ENCODE data around the gene VDR.
"Not testable (repeated sequence)": the region's sequence is repeated elsewhere in the genome, so short reads cannot be mapped to it uniquely, and the experiment has no call there.

Gene VDR

DNA sequence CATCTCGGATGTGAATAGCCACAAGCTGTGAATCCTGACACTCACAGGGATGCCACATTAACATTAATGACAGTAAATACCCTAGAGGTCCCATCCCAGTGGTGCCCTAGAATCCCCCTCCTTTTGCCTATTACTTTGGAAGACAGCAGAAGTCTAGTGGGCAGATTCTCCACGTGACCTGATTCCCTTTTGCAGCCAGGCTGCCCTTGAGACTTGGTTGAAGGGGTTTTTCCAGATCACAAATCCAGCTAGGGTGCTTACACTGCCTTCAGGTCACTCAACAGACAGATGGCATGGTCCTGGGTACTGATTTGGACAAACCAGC is 93.8 kb downstream of the VDR start:
- no peak for FAIRE-seq

DNA sequence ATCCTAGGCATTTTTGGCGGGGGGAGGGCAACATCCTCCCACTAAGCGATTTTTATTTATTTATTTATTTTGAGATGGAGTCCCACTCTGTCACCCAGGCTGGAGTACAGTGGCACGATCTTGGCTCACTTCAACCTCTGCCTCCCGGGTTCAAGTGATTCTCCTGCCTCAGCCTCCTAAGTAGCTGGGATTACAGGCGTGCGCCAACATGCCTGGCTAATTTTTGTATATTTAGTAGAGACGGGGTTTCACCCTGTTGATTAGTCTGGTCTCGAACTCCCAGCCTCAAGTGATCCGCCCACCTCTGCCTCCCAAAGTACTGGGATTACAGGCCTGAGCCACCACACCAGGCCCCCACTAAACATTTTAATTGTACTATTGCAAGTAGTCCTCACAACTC is 95.3 kb downstream of the VDR start:
- not testable (repeated sequence) for FAIRE-seq

DNA sequence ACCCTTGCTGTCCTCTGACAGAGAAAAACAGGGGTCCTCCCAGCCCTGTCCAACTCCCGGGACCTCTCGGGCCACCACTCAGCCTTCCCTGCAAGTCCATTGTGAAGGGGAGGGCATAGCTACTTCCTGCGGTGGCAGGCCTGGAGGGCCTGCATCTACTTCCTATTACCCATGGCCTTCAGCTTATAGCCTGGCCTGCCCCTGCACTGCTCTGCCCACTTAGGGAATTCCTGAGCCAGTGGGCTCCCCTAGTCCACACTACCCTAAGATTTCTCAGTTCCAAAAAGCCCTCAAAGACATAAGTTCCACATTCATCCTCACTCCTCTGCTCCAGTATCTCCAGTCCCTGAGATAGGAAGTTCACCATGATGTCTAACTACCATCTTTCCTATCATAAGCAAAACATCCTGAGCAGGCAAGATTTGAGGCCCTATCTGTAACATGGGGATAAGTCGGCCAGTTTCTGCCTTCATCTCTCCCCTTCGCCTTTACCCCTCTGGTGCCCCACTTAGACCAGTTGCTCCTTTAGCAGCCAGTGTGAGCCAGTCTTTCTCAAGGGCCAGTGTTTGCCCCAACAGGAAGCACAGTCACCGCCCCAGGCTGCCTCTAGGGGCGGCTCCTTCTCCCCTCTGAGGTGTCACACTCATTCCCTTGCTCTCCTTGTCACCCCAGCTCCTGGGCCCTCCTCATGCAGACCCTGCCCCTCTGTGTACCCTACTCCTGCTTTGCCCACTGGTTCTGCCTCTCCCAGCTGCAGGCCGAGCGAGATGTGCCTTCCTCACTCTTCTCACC is 96.0 kb downstream of the VDR start:
- no peak for FAIRE-seq

DNA sequence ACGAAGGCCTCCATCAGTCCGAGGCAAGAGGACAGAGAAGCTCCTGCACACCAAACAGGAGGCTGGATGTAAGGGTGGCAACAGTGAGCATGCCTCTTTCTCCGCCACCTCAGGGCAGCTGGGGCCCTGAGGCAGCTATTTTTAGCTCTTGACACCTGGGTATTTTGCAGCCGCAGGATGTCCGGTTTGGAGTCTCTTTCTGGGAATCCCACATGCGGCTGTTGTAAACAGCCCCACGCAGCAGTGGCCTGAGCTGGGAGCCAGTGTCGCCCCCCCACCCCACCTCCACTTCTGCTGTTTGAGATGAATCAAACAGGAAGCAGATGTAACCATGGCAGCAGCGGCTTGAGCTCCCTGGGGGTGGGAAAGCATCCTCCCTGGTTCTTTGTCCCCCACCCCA is 96.7 kb downstream of the VDR start:
- no peak for FAIRE-seq

DNA sequence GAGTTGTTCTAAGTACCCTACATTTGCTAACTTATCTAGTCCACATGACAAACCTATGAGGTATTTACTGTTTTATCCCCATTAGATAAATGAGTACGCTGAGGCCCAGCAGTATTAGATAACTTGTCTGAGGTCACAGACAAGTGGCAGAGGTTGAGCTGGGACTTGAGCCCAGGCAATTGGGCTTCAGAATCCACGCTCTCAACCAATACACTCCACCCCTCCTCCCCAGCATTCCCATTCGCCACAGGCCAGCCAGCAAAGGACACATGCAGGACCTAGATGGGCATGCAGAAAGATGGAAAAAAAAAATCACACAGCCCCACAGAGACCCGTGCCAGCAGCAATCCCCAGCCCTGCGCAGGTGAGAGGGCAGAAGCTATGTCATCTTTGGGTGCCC is 97.5 kb downstream of the VDR start:
- FAIRE-seq, result no peak

DNA sequence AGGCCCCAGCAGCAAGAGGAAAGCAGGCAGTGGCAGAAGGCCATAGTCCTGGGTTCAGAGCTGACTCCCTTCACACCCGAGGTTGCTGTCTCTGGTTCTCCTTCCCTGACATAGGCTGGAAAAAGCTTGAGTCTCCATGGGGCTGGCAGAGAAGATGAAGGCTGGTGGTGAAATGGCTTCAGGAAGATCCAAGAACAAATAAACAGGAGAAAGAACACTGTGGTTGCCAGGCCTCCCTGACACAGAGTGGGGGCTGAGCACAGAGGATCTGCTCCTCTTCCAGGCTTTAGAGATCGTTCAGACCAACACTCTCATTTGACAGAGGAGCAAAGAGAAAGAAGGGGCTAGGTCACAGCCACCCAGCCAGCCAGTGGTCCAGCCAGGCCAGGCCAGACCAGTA is 99.4 kb downstream of the VDR start:
- FAIRE-seq, result no peak

DNA sequence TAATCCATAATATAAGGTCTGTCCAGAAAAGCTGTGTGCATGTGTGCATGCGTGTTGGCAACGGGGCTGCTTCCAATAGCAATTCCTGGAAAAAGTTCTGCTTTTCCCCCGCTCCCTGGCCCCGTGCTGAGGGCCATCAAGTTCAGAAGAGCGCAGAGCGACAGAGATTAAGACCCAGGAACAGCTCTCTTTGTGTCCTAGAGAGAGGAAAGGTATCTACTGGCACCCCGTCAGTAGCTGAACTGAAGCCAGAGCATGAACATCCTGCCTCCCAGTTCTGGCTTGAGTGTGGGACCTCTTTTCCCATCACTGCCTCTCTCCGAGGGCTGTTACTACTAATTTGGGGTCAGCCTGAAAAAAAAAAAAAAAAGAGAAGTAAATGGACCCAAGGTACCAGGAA is 100.6 kb downstream of the VDR start:
- FAIRE-seq, result no peak

DNA sequence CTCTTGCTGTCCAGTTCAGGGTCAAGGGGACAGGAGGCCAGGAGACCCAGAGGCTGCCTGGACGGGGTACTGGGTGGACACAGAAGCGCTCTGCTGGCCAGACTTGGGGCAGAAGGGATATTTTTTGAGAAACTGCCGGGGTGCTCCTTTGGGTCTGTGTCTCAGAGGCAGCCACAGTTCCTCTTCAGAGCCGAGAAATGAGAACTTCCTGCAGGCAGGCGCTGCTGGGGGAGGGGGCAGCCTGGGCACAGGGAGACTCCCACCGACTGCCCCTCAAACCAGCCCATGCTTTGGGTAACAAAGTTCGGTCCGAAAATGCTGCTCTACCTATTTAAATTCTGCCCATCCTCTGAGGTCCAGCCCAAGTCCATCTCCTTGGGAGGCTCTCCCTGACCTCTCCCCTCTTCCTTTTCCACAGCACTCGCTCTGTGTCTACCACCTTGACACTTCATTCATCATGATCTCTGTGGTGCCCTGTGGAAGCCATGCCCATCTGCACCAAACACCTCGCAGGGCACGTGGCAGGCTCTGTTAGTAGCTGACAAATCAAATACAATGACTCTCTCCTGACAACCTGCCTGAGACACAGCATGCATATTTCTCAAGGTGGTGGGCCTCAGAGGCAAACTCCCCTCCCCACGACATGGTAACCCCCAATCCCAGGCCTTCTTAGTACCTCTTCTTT is 101.5 kb downstream of the VDR start:
- FAIRE-seq, result no peak

DNA sequence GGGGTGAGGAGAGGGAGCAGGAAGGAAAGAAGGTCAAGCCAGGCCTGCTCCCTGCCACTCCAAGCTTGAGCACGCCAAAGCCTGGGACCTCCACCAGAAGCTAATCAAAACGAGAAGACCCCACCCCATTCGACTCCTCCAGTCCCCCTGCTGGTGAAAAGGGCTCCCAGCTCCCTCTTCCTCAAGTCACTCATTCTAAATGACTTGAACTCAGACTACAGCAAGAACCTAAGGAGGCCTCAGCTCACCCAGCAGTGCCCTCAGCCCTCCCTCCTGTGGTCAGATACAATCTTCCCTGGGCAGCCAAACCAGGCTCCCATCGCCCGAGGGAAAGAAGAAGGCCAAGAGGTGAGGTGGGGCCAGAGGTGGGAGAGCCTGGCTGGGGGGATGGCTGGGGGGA is 102.5 kb downstream of the VDR start:
- FAIRE-seq, result no peak

DNA sequence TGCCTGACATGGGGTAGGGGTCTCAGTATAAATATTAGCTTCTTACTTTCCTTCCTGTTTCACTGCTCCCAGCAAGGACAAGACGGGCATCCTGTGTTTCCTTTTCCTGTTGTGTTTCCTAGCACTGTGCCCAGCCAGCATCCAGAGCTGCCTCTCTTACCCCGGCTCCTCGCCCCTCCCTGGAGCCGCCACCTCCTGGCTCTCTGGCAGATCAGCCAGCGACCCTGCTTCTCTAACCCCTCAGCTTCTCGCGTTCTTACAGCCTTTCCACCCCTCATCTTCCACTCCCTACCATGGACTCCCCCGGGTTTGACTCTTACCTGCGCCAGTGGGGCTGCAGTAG is 102.9 kb downstream of the VDR start:
- FAIRE-seq, result no peak

DNA sequence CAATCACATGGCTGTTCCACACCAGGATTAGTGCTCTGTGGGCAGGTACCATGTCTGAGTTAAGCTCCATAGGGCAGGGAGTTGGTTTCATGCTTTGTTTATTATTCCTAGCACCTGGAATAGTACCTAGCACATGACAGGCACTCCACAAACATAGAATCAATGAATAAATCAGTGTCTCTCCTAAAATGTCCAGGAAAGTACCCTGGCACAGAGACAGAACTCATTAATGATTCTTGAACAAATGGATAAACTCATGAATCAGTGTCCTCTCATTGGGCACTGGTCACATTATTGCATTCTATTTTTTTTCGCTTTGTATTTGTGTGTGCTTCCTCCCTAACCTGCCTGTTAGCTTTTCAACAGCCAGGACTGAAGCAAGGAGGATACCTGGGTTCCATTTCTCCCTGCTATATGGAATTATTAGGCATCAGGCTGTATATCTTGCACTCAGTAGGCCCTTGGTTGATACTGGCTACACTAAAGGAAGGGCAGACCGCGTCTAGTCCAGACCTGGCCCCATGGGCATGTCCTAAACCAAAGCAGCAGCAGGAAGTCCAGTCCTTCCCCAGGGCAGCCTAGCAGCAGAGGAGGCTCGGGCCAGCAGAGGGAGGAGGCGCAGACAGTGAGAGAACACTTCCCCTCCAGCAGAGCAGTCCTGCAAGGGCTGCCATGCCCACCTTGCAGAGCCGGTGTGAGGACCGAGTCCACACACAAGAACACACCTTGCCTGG is 103.5 kb downstream of the VDR start:
- no peak for FAIRE-seq

DNA sequence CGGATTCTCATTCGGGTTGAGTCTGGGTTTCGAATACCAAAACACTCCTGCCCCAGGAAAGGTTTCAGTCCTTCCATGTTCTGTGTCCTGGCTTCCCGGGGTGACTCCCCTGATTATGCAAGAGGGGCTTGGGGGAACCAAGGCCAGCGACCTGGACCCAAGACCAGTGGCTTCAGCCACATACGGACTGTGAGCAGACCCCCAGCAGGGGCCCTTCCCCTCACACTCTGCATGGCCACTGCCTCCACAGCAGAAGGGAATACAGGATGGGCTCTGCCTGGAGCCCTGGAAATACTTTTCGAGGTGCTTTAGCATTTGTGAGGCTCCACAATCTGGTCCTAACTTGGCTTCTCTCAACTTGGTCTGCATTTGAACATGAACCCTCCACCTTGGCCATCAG is 104.2 kb downstream of the VDR start:
- no peak for FAIRE-seq

DNA sequence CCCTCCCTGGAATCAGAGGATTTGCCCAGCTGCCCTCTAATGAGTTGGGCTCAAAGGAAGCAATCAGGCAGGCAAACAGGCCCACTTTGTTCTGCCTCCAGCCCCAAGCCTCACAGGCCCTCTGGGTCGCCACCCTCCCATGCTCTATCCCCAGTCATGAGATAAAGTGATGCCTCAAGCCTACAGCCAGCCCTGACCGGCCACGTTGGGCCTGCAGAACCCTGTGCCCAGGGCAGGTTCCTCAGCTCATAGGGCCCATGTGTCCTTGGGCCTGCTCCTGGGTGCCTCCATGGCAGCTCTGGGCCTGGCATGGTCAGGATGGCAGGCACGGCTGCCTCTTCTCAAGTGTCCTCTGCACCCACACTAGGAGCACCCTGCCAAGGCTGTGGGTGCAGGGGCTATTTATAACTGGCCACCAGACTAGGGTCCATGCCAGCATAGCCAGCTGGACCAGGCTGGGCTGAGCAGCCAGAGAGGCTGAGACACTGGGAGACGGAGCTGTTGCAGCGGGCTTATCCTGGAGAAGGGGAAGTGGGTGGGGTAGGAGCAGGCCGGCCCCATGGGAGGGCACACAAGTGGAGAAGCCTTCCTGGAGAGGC is 105.3 kb downstream of the VDR start:
- FAIRE-seq, result no peak

DNA sequence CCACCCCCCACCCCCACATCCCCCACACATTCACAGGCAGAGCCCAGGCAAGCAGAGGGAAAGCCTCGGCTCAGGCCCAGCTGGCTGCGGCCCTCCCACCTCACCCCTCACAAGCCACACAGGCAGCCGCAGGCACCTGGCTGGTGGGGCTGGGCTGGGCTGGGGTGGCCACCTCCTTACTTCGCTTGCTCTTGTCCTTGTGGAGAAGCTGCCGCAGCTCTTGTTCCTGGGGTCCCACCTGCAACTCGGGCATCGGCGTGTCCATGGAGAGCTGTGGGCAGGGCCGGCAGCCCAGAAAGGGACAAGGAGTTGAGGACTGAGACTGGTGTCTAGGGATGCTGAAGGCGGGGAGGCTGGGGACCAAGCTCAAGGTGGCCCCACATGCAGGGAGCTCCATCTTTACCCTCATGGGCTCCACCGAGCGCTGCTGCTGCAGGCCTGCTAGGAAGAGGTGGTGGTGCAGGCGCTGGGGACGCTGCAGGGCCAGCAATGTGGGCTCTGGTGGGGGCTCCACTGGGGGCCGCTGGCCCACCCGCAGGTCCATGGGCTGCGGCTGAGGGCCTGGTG is 106.3 kb downstream of the VDR start:
- no peak for FAIRE-seq

DNA sequence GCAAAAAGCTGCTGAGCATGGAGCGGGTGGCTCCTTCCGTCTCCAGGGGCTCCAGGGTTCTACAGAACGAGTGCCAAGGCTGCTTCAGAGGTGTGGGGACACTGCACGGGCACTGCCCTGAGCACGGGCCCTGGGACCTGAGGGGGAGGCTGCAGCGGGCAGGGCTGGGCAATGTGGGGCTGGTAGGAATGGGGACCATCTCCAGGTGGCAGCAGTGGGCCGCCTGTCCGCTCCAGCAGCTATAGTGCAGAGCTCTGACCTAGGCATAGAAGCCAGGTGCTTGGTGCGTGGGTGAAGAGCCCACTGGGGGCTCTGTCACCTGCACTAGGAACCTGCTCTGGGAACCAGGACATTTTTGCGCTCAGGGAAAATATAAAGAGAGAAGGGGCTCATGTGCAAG is 107.4 kb downstream of the VDR start:
- no peak for FAIRE-seq

DNA sequence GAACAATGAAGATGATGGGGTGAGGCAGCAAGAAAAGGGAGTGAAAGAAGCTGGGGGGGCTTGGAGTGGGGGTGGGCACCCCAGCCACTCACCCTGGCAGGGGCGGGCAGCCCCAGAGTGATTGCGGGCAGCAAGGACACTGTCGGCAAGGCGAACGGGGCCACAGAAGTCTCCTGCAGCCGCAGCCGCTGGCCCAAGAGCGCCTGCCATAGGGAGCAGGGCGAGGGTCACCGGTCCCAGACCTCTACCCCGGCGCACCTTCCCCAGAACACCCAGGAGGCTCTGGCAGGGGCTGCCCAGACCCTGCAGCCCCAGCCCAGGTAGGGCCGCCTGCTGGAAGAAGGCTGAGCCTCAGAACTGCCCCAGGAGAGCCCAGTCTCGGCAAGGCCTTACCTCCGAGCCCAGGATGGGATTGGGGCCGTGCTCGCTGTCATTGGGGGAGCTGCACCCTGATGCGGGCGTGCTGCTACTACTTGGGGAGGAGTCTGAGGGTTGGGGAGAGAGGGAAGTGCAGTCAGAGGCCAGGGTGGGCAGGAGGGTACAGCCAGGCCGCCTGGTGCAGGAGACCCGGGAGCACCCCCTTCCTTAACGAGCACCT is 108.9 kb downstream of the VDR start:
- no peak for FAIRE-seq

DNA sequence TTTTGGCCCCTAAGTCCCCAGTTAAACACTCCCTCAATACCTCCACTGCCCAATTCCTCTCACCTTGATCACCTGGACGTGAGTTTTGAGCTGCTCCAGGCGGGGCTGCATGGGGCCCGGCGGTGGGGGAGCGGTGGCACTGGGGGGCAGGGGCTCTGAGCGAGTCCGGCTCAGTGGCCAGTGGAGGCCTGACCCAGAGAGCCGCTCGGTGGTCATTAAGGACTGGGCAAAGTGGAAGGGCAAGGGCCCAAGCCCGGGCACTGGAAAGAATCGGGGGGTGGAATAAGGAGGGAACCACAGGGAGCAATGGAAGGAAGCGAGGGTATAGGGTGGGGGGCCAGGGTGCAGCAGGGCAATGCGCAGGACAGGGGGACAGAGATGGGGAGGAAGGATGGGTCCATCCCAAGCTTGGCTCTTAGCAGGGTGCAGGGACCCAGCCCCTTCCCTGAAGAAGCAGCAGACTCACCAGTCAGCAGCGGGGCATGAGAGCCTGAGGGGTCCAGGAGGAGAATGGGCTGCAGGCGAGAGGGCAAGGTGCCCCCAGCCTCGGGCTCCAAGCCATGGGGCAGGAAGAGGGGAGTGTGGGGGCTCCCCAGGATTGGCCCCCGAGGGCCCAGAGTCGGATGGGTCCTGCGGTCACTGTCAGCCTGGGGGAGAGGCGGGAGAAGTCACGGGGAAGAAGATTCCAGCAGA is 109.5 kb downstream of the VDR start:
- FAIRE-seq, result no peak

DNA sequence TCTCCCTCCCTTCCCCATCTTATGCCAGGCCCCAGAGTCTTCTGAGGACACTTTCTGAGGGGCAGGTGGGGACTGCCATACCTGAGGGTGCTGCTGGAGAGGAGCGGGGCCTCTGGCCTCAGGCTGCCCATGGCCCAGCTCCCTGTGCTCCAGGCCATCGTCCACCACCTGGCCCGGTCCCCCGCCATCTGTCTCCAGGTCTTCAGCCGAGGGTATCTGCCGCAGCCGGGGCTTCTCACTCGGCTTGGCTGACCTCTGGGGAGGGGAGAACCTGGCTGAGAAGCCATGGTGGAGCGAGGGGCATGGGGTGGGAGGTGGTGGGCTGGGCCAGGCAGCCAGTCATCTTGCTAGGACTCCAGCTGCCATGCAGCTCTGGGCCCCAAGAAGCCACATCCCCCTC is 110.1 kb downstream of the VDR start:
- FAIRE-seq, result no peak

DNA sequence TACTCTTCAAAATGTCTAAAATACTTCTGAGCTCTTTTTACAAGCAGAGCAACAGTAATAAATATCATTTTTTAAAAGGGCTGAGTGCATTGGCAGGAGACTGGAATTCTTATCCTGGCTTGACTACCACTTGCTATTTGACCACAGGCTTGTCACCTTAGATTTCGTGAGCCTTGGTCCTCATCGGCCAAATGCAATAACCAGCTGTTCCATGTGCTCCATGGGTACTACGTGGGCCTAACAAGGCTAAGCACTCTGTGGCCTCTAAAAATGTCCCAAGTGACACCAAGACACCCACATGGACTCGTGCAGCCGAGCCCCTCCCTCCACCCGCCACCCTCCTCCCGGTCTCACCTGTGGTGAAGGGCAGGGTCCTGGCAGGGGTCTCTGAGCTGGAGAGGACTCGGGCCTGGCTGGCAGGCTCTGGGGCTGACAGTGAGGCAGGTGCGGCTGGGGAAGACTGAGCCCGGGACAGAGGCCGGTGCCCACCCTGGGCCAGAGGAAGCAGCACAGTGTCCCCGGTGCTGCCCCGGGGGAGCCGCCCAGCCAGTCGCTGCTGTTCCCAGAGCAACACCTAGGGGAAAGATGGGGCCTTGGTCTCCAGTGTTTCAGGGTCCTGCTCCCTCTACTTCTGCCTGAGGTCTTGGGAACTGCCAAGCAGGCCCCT is 111.6 kb downstream of the VDR start:
- no peak for FAIRE-seq

DNA sequence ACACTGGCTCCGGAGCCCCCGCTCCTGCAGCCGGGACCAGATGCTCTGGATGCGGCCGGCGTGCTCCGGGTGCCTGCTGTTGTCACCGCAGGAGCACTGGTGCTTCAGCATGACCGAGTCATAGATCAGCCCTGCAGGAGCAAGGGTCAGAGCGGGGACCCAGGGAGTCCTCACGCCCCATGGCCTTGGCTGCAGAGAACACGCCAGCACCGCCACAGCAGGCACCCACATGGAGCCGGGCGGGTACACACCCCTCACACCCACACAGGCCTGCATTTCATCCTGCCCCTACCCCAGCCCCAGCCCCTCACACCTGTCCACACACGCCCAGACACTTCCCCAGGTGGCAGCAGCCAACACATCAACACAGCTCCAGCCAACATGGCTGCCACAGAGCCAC is 112.9 kb downstream of the VDR start:
- no peak for FAIRE-seq

Measured in colon (tissue), 2 donors.